ENCODE data around the gene CYTH4.
A peak's percentile ranks its signal among the peaks of the same experiment; 100 is the strongest.
"Not testable (repeated sequence)": the region's sequence is repeated elsewhere in the genome, so short reads cannot be mapped to it uniquely, and the experiment has no call there.

Gene CYTH4

DNA sequence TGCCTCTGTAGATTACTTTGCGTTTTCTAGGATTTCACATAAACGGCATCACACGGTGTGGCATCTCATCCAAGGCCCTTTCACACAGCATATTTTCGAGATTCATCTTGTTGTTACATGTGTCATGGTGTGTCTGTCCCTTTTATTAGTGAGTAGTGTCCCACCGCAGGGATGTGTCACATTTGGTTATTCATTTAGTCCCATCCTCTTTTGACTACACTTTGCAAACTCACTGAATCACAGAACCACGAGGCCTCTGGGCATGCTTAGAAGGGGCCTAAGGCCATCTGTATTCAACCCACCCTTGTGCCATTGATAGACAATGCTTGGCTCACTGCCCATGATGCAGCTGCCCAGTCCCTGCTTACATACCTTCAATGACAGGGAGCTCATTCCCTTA lies 34.1 kb upstream of the CYTH4 start:
- no peak for DNase-seq (ENCODE audit: low read depth in 2 of 2)

DNA sequence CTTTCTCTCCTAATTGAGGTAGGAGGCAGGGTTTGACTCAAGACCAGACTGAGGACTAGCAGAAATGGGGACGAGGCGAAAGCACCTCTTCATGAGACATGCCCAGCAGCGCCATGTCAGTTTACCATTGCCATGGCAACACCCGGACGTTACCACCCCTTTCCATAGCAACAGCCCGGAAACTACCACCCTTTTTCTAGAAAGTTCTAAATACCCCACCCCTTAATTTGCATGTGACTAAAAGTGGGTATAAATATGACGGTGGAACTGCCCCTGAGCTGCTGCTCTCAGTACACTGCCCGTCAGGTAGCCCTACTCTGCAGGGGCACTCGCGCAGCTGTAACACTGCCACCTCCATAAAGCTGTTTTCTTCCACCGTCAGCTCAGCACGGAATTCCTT lies 32.3 kb upstream of the CYTH4 start:
- DNase-seq (ENCODE audit: low read depth in 2 of 2) = no peak

DNA sequence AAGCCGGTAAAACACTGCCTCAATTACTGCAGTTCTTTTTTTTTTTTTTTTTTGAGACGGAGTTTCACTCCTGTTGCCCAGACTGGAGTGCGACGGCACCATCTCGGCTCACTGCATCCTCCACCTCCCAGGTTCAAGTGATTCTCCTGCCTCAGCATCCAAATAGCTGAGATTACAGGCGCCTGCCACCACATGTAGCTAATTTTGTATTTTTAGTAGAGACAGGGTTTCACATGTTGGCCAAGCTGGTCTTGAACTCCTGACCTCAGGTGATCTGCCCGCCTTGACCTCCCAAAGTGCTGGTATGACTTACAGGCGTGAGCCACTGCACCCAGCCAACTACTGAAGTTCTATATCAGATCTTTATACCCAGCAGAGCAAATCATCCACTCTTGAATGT lies 30.5 kb upstream of the CYTH4 start:
- not testable (repeated sequence) for DNase-seq (ENCODE audit: low read depth in 2 of 2)

DNA sequence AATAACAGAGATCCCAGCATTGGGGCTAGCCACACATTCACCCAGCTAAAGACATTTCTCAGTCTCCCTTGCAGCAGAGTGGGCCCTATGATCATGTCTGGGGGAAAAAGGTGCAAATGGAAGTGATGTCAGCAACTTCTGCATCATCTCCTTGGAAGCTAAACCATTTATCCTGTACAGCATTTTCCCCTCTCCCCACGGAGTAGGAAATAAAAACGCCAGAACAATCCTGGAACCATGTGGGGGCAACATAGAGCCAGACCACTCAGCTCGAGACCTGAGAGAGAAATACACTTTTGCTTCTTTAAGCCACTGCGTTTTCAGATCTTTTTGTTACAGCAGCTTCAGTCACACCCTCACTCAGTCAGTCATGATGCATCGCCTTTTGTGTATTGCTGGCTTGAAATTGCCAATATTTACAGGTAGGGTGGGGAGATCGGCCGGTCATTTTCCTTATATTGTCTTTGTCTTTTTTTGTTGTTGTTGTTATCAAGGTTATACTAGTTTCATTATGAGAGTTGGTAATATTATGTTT lies 29.1 kb upstream of the CYTH4 start:
- DNase-seq (ENCODE audit: low read depth in 2 of 2) = no peak

DNA sequence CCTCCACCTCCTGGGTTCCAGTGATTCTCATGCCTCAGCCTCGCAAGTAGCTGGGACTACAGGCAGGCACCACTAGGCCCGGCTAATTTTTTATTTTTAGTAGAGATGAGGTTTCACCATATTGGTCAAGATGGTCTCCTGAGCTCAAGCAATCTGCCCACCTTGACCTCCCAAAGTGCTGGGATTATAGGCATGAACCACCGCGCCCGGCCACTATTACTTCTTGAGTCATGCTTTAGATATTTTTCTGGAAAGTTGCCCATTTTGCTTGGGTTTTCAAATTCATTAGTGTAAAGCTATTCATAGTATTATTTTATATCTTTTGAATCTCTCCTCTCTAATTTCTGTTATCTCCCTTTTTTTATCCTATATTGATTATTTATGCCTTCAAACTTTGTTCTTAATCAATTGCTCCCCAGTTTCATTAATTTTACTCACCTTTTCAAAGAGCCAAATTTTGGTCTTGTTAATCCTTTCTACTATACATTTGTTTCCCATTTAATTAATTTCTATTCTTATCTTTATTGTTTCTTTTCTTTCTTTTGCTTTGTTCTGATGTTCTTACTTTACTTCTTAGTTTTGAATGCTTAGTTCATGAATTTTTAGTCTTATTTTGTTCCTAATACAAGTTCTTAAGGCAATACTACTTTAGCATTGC lies 28.0 kb upstream of the CYTH4 start:
- DNase-seq (ENCODE audit: low read depth in 2 of 2) = no peak

DNA sequence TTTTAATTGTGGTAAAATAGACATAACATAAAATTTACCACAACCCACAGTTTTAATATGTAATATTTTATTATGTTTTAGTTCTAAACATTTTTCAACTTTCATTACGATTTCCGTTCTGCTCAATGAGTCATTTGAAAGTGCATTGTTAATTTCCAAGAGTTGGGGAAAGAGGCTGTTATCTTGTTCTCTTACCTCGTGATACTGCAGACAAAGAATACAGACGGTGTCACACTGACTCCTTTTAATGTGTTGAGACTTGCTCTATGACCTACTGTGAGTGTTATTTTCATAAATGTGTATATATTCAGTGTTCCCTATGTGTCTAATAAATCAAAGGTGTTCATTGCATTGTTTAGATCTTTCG lies 27.5 kb upstream of the CYTH4 start:
- no peak for DNase-seq (ENCODE audit: low read depth in 2 of 2)

DNA sequence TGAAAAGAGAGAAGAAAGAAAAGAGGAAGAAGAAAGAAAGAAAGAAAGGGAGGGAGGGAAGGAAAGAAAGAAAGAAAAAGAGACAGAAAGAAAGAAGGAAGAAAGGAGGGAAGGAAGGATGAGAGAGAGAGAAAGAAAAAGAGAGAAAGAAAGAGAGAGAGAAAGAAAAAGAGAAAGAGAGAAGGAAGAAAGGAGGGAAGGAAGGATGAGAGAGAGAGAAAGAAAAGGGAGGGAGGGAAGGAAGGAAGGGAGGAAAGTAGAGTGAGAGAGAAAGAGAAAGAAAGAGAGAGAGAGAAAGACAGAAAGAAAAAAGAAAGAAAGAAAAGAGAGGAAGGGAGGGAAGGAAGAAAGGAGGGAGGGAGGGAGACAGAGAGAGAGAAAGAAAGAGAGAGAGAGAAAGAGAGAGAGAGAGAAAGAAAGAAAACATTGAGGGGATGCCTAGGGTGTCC lies 26.7 kb upstream of the CYTH4 start:
- no peak for DNase-seq (ENCODE audit: low read depth in 2 of 2)

DNA sequence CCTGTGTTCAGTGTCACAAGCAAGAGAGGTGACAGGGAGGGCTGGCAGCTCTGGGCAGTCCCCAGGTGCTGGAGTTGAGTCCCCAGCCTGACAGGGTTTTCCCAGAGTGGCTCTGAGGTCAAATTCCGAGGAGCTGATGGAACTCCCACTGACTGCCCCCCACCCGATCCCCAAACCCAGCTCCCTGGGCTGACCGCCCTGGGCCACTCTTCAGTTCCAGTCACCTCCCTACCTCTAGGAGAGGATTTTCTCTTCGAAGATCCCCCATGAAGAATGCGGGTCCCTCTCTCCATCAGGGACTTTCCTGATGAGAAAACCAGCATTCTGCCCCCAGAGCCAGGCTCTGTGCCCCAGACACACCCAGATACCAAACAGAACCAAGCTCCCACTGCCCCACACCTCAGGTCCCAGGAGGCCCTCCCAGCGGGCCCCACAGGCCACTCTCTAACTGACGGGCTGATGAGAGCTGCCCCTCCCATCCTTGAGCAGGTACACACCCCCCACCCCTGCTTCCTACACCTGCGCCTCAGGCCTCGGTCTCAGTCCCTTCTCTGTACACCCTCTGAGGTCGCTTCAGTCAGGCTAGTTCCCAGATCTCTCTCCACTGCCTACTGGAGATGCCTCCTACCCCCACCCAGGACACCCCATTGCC lies 26.1 kb upstream of the CYTH4 start:
- DNase-seq (ENCODE audit: low read depth in 2 of 2) = no peak

DNA sequence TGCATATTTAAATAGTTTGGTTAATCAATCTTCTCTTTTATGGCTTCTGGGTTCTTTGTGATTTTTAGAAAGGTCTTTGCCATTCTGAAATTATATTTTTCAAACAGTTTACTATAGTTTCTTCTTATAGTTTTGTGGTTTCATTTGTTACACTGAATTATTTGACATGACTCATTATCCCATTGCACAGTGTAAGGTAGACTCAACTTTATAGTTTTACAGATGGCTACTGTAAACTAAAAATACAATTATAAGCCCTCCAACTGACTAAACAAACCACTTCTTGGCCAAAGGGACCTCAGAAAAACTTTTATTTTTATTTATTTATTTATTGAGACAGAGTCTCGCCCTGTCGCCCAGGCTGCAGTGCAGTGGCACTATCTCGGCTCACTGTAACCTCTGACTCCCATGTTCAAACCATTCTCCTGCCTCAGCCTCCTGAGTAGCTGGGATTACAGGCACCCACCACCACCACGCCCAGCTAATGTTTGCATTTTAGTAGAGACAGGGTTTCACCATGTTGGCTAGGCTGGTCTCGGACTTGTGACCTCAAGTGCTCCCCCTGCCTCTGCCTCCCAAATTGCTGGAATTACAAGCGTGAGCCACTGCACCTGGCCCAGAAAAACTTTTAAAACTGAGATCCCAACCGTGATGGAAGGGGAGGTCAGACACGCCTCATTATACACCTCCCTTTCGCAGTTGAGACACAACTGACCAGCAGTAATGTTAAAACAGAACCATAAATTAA lies 24.1 kb upstream of the CYTH4 start:
- no peak for DNase-seq (ENCODE audit: low read depth in 2 of 2)

DNA sequence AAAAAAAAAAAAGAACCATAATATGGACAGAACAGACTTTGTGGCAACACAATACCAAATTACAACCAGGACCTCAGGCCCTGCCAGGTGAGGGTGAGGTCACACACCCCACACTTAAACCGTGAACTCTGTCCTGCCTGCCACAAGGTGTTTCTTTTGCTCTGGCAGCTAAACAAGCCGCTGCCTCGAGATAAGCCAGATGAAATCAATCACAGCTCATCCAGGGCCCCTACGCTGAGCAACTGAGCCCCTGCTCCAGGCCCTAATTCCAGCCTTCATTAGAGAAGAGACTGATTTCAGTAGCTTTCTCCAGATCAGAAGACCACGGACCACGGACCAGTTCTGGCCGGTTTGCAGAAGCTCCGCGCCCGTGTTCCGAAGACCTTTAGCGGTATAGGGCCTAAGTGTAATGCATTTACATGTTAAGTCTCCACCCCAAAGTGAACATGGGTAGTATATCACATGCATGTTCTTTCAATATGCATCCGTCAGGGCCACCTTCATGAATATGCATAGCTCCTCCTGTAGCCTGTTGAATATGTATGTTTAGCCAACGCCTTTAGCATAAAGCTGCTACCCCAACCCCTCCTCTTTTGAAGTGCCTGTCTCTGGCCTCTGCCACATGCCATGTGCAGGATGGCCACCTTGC lies 23.4 kb upstream of the CYTH4 start:
- no peak for DNase-seq (ENCODE audit: low read depth in 2 of 2)

DNA sequence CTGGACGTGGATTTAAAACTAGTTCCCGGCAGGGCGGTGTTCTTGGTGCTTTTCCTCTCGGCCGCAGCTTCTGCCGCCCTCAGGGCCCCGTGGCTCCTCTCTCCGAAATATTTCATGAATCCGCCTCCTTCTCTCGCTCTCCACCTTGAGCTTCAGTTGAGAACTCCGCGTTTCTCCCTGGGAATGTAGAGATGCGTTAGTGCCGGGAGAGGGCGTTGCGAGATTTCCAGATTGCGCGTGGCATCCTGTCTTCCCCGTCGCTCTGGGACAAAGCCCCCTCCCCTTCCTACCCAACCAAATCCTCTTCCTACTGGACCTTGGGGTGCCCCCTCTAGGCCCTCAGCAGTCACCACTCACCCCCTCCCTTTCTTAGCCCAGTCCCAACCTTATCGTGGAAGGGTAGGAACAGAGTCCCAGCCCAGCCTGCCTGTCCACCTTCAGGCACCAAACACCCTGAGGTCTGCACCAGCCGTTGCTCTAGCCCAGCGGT lies 22.7 kb upstream of the CYTH4 start:
- no peak for DNase-seq (ENCODE audit: low read depth in 2 of 2)

DNA sequence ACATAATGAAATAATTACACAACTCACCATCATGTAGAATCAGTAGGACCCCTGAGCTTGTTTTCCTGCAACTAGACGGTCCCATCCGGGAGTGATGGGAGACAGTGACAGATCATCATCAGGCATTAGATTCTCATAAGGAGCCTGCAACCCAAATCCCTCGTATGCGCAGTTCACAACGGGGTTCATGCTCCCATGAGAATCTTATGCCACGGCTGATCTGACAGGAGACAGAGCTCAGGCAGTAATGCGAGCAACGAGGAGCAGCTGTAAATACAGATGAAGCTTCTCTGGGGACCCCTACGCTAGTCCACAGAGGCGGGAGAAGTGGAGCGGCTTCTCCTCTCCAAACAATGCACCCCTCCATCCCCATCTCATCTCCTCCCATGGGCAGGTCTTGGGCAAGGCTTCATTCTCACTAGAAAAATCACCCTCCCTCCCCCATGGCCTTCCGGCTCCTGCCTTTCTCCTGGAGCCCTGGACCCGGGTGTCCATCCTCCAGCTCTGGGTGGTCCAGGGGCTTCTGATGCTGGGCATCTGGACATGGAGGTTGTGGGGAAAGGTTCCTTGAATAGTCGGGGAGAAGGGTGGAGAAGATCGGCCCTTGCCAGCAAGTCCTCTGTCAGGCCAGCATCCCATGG lies 22.0 kb upstream of the CYTH4 start:
- no peak for DNase-seq (ENCODE audit: low read depth in 2 of 2)

DNA sequence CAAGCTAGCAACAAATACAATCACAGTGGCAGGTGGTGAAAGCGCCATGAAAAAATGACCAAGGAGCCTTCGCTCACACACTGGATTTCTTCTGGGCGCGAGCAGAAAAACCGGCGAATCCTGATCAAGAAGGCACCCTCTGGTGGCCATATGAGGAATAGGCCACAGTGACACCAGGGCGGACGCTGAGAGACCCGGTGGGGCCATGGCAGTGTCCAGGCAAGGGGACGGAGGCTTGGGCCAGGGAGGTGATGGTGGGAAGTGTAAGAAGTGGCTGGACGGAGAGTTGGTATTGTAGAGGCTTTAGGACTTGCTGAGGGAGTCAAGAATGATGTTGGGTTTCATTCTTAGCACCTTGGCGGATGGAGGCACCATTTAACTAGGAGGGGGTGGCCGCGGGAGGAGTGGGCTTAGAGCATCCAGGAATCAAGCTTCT lies 21.4 kb upstream of the CYTH4 start:
- DNase-seq (ENCODE audit: low read depth in 2 of 2) = no peak

DNA sequence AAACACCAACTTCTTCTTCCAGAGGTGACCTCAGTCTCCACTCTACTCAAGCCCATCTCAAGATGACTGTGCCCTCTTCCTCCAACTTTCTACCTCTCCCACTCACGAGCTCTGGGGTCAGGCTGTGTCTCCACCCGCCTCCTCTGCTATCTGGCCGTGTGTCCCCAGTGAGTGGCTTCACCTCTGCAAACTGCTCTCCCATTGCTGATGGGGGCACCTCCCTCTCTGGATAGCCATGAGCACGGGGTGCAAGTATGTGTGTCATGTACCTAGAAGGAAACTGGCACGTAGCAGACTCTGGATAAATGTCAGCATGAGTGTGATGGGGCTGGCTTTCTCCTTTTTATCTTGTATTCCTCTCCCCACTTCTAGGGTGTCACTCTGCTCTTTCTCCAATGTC lies 20.0 kb upstream of the CYTH4 start:
- no peak for DNase-seq (ENCODE audit: low read depth in 2 of 2)

DNA sequence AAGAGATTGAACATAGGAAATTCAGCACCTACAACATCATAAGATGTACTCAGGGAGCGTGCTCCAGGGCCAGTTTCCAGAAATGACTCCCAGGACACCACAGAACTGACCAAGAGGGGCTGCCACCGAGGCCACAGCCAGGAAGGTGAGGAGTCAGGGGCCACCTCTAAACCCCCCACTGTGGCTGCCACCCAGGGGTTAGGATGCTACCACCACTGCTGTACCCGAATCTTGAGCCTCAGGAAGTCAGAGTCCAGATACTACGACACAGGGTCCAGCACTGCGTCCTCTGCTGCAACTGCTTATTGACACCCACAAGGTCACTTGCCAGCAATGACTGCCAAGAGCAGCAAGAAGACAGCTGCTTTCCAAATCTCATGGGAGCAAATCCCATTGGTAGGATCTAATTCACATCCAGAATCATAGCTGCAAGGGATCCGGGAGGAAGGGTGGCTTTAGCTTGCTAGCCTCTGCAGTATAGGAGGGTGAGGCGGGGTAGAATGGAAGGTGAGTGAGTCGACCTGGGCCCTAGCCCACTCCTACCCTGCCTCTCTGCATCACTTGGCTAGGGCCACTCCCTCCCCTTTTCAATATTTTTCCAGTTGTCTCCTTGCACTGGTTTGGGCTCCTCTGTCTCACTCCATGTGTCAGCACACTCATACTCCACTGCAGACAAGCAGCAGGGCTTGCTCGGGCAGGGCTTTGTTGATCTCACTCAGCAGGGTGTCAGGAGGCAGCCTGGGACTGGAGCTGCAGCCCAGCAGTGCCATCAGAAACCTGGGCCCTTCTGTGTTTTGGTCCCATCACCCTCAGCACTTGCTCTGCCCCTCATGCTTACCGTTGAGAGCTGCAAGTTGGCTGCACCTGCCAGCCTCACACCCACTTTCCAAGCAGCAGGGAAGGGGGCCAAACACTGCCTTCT lies 18.1 kb upstream of the CYTH4 start:
- no peak for DNase-seq (ENCODE audit: low read depth in 2 of 2)

DNA sequence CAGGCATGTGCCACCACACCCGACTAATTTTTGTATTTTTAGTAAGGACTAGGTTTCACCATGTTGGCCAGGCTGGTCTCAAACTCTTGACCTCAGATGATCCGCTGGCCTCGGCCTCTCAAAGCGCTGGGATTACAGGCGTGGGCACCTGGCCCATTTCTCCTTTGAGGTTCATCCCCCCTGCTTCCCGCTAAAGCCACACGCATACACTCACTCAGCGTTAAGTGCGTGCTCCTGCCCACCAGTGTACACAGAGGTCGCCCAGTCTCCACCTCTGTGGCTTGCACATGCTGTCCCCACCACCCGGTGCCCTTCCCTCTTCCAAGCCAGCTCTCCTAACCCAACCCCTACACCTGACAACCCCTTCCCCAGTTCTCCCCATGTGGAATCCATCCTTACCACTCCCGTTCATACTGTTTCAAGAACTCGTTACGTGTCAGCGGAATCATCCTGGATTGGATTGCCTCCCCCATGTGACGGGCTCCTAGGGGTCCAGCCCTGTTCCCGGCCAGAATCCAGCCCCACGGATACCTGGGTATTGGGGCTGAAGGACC lies 15.7 kb upstream of the CYTH4 start:
- DNase-seq (ENCODE audit: low read depth in 2 of 2) = no peak

DNA sequence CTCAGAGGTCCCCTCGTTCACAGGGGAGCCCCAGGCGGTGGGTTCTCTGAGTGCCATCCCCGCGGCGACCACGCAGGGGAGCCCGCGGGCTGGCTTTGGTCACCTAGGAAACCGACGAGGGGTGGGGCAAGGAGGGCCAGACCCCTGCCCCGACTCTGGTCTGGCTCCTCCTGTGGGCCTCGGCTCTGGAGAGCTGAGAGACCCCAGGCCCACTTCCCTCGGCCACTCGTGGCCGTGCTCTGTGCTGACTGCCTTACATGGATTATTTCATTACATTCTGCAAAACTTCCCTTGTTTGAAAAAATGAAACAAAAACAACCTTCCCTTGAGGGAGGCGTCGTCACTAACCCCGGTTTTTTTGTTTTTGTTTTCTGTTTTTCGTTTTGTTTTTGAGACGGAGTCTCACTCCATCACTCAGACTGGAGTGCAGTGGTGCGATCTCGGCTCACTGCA lies 15.1 kb upstream of the CYTH4 start:
- DNase-seq (ENCODE audit: low read depth in 2 of 2) = peak in 1 of 2 donors; percentile 48

DNA sequence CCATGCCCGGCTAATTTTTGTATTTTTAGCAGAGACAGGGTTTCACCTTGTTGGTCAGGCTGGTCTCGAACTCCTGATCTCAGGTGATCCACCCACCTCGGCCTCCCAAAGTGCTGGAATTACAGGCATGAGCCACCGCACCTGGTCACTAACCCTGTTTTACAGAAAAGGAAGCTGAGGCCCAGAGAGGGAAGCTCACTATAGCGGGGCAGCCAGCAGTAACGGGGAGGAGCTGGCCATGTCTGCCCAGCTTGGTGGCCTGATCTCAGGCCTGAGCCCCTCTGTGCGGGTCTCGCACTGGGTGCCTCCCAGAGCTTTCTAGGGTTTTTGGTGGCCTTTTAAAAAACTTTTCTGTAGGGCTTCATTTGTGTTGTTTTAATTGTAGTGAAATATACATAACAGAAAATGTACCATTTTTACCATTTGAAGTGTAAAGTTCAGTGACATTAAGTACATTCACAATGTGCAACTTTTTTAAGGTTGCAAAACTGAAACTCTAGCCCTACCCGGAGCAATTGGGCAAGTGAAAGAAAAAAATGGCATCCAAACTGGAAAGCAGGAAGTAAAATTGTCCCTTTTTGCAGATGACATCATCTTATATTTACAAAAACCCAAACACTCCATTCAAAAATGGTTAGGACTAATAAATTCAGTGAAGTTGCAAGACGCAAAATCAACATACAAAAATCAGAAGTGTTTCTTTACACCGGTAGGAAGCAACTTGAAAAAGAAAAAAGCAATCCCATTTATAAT lies 14.5 kb upstream of the CYTH4 start:
- no peak for DNase-seq (ENCODE audit: low read depth in 2 of 2)

DNA sequence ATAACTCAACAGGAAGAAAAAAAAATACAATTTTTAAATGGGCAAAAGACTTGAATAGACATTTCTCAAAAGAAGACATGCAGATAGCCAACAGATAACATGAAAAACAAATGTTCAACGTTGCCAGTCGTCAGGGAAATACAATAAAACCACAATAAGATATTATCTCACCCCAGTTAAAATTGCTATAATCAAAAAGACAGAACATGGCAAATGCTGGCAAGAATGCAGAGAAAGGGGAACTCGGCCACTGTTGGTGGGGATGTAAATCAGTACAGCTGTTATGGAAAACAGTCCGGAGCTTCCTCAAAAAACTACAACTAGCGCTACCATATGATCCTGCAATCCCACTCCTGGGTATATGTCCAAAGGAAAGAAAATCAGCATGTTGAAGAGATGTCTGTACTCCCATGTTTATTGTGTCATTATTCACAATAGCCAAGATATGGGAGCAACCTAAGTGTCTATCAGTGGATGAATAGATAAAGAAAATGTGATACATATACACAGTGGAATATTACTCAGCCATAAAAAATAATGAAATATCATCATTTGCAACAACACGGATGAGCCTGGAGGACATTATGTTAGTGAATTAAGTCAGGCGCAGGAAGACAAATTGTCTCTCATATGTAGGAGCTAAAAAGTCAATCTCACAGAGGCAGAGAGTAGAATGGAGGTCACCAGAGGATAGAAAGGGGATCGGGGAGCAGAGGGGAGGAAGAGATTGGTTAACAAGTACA lies 12.2 kb upstream of the CYTH4 start:
- DNase-seq (ENCODE audit: low read depth in 2 of 2) = no peak

Data from activated CD4-positive, alpha-beta T cell treated with anti-CD3 and anti-CD28 coated beads for 24 hours (primary cell).